Retinal pigment epithelial cell (primary cell): ENCODE results near the gene CYB561D1.

ENCODE experiments used
- DNase-seq: peaks from one replicate; pipeline ENCODE4 v3.0.0-alpha.2; 2010; ENCODE audit warnings: low read depth
- H3K4me3 ChIP-seq: 2 replicates; pipeline ENCODE4 v1.5.1; 2011; ENCODE audit warnings: mild to moderate bottlenecking, low read length, control low read depth, moderate library complexity
- TF ChIP-seq, protein P1 (sequence below): conservative IDR thresholded peaks from 2 replicates; pipeline ENCODE4 v1.5.1; 2011; ENCODE audit warnings: low read depth, low read length, control low read depth, inconsistent platforms

The CYB561D1 gene

GRCh38 chr1:109543283-109543987 lies 49.5 kb downstream of the CYB561D1 start:
- TF ChIP-seq, protein P1, sequence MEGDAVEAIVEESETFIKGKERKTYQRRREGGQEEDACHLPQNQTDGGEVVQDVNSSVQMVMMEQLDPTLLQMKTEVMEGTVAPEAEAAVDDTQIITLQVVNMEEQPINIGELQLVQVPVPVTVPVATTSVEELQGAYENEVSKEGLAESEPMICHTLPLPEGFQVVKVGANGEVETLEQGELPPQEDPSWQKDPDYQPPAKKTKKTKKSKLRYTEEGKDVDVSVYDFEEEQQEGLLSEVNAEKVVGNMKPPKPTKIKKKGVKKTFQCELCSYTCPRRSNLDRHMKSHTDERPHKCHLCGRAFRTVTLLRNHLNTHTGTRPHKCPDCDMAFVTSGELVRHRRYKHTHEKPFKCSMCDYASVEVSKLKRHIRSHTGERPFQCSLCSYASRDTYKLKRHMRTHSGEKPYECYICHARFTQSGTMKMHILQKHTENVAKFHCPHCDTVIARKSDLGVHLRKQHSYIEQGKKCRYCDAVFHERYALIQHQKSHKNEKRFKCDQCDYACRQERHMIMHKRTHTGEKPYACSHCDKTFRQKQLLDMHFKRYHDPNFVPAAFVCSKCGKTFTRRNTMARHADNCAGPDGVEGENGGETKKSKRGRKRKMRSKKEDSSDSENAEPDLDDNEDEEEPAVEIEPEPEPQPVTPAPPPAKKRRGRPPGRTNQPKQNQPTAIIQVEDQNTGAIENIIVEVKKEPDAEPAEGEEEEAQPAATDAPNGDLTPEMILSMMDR: no peak
- H3K4me3 ChIP-seq: no peak overlapping the region
- DNase-seq: no peak

- TF ChIP-seq, protein P1: no peak
- DNase-seq: no peak
- H3K4me3 ChIP-seq: no peak overlapping the region
Measured at GRCh38 chr1:109543988-109544735, 50.3 kb downstream of the CYB561D1 start.

GRCh38 chr1:109546311-109547109 lies 52.6 kb downstream of the CYB561D1 start:
- DNase-seq: no peak
- peak overlapping the region; percentile 86 for H3K4me3 ChIP-seq
- TF ChIP-seq, protein P1: peak; percentile 81

GRCh38 chr1:109547463-109548320 lies 53.8 kb downstream of the CYB561D1 start:
- DNase-seq: no peak
- H3K4me3 ChIP-seq: peak overlapping the region; percentile 86
- TF ChIP-seq, protein P1: no peak

GRCh38 chr1:109548321-109549267 lies 54.7 kb downstream of the CYB561D1 start, which contains the start of gene GNAI3:
Gene GNAI3 (plus strand): TSS chr1:109548615. CDS start chr1:109548721, 106 bp downstream.
- peak; percentile 83 for DNase-seq
- H3K4me3 ChIP-seq: peak within 1 kb of the TSS; percentile 86
- TF ChIP-seq, protein P1: no peak
